ENCODE data around the gene LRP2BP.

- no peak for TF ChIP-seq CTCF (IDR thresholded peaks at IDR 0.05)
- no peak for TF ChIP-seq POLR2A (IDR thresholded peaks at IDR 0.05)
Observed at GRCh38 chr4:185335579-185335978, 60.1 kb downstream of the LRP2BP start.

Measured in lower leg skin (tissue), 3 donors.